Omental fat pad (tissue), 4 donors: ENCODE data around the gene SYNDIG1. TPM values are rescaled to one million over a fixed set of nuclear protein-coding genes. Genes with fewer than 3 reads are reported as not detected.

Source experiments
- ATAC-seq: fragments of 150-250 bp; one replicate; pipeline ENCODE4 v1.9.1; 2016; ENCODE audit warnings: mild to moderate bottlenecking, moderate library complexity; ENCODE audit not compliant: low FRiP score
- DNase-seq: peaks from one replicate; pipeline ENCODE4 v3.0.0-alpha.2; 2019; ENCODE audit warnings: low spot score
- total RNA-seq, 4 donors: library from RNA; depleted of rRNA; stranded (reverse); fragments of >200 nt; gene quantifications; one replicate each; pipeline ENCODE4 v1.1.0, GENCODE V29; 2016
- TF ChIP-seq, protein P1 (sequence below), 3 donors: fragments of 450-650 bp; IDR thresholded peaks; one replicate each; pipeline ENCODE4 v1.5.1; 2016 to 2017; ENCODE audit warnings: antibody characterized with exemption in 3 of 3, mild to moderate bottlenecking in 3 of 3, moderate library complexity in 2 of 3

SYNDIG1 gene
- total RNA-seq, 4 donors from 2014 or later = 0.19 to 0.24 TPM; not detected in 2

DNA sequence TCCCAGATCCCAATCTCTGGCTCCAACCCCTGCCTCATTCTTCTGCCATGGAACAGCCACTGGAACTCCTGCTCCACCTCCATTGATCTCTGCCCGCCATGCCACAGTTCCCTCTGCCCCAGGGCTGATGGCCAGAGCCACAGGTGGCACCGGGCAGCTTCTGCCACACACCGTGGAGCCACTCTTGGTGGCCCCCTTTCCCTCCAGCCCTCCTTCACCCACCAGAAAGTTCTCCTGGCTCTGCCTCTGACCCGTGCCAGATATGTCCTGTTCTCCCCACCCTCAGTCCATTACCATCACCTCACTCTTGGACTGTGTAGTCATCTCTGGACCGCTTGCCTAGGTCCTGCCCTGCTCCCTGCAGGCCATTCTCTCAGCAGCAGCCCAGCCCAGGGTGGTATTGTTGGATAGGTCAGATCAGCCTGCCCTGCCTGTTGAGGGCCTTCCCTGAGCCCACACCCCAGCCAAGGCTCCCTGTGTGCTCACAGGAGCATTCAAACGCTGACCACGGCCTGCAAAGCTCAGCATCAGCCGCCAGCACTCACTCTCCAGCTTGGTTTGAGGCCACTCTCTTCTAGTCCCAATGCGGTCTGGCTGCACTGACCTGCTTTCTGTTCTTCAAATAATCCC lies 16.8 kb upstream of the SYNDIG1 start:
- ATAC-seq = no peak
- DNase-seq = no peak

GRCh38 chr20:24453869-24454268 lies 15.6 kb upstream of the SYNDIG1 start:
- ATAC-seq (no peak), DNase-seq (no peak)
- TF ChIP-seq, protein P1, sequence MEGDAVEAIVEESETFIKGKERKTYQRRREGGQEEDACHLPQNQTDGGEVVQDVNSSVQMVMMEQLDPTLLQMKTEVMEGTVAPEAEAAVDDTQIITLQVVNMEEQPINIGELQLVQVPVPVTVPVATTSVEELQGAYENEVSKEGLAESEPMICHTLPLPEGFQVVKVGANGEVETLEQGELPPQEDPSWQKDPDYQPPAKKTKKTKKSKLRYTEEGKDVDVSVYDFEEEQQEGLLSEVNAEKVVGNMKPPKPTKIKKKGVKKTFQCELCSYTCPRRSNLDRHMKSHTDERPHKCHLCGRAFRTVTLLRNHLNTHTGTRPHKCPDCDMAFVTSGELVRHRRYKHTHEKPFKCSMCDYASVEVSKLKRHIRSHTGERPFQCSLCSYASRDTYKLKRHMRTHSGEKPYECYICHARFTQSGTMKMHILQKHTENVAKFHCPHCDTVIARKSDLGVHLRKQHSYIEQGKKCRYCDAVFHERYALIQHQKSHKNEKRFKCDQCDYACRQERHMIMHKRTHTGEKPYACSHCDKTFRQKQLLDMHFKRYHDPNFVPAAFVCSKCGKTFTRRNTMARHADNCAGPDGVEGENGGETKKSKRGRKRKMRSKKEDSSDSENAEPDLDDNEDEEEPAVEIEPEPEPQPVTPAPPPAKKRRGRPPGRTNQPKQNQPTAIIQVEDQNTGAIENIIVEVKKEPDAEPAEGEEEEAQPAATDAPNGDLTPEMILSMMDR (IDR thresholded peaks at IDR 0.05) = no peak

More for the DNA sequence above, 16.8 kb upstream of the SYNDIG1 start:
- TF ChIP-seq, protein P1 (IDR thresholded peaks at IDR 0.05) = no peak

- no peak for DNase-seq
- TF ChIP-seq, protein P1 (IDR thresholded peaks at IDR 0.05) = no peak
- no peak for ATAC-seq
Observed at GRCh38 chr20:24455081-24455480, 14.3 kb upstream of the SYNDIG1 start.

- TF ChIP-seq, protein P1 (IDR thresholded peaks at IDR 0.05) = no peak
- no peak for ATAC-seq
- no peak for DNase-seq
Observed at GRCh38 chr20:24456398-24456781, 13.0 kb upstream of the SYNDIG1 start.

GRCh38 chr20:24458436-24458835 lies 11.0 kb upstream of the SYNDIG1 start:
- TF ChIP-seq, protein P1 (IDR thresholded peaks at IDR 0.05) = no peak
- ATAC-seq = no peak
- no peak for DNase-seq

DNA sequence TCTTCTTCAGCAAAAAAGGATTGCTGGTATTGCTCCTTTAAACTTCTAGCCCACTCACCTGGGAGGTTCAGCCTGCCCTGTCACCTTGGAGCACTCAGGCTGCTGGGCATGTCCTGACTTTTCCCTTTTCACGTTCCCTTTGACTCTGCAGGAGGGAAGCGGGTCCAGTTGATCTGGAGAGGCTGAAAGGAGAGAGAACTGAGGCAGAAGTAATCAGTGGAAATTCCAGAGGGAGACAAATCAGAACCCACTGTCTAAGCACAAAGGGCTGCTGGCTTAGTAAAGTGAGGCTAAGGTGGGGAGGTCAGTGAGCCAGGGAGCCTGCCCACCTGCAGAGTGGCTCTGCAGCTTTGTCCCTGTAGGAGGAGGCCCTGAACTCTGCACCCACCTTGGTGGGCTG lies 9.7 kb upstream of the SYNDIG1 start:
- TF ChIP-seq, protein P1 (IDR thresholded peaks at IDR 0.05) = no peak
- DNase-seq = no peak
- no peak for ATAC-seq

DNA sequence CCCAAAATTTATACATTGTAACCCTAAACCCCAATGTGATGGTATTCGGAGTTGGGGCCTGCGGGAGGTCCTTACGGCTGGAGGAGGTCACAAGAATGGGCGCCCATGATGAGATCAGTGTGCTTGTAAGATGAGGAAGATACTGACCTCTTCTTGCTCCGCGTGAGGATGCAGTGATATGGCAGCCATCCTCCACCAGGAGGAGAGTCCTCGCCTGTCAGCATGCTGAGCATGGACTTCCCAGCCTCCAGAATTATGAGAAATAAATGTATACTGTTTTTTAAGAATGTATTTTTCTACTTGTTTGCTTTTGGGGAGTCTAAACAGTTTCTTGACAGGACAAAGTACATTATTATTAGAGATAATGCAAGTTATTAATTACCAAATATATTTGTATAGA lies 8.7 kb upstream of the SYNDIG1 start:
- DNase-seq = no peak
- no peak for ATAC-seq
- TF ChIP-seq, protein P1 (IDR thresholded peaks at IDR 0.05) = no peak
